ENCODE measurements around the gene CCDC68.

- TF ChIP-seq POLR2A (IDR thresholded peaks at IDR 0.05; ENCODE audit: low read depth, low read length) (no peak), TAF1 (IDR thresholded peaks at IDR 0.05; ENCODE audit: borderline replicate concordance, low read depth, low read length) (no peak), POLR2AphosphoS5 (IDR thresholded peaks at IDR 0.05; ENCODE audit: low read depth, low read length) (no peak)
These were observed 13.8 kb upstream of the CCDC68 start for GRCh38 chr18:54973046-54973445.
